Non-pigmented ciliary epithelial cell (primary cell): ENCODE measurements around the gene LCN15.

Experiments
- DNase-seq: peaks from one replicate; pipeline ENCODE4 v3.0.0-alpha.2; 2010; ENCODE audit warnings: low read depth

LCN15 gene

DNA sequence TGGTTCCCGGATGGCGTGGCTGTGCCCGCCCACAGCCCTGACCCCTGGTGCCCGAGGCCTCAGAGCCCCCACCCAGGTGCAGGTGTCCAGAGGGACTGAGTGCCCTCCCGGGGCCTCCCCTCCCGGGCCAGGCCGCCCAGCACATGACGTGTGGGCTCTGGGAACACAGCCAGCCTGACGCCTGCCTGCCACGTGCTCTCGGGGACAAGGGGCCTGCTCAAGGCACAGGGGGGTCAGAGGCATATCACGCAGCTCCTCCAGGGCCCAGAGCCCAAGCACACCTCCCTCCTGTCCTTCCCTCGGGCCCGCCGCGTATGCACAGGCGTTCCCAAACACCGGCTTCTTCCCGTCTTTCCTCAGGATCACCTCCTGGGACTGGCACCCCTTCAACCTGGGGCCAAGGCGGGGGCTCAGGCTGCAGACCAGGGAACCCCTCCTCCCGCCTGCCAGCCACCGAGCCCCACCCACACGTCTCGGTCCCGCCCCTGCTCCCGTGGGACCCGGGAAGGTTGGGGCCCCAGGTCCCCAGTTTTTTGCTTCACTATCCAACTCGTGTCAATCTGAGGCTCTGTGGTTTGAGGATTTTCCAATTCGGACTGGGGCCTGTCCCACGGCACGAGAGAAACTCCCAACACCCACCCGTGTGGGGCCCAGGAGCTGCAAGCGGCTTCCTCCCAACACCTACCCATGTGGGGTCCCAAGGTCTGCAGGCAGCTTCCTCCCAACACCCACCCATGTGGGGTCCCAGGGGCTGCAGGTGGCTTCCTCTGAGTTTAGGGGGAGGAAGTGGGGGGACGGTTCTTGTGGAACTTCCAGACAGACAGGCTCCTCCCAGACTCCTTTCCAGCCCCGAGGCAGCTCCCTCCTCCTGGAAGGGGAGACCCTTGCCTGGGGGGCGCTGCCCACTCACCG, 23.1 kb downstream of the LCN15 start:
- DNase-seq: no peak

DNA sequence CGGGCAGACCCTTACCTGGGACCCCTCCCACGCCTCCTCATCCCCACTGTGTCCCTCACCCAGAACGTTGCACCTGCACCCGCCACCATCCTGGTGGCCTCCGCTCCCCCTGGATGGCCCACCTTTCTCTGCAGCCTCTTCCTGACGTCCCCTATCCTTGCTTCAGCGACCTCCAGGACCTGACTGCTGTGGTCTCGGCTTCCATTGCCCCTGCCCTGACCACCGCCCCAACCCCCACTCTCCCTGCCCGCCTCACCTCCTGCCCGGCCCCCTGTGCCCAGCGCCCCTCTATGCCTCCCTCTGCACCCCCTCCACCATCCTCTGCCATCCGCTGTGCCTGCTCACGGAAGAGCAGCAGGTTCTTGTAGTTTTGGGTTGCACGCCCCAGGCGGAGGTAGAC, 23.8 kb downstream of the LCN15 start:
- no peak for DNase-seq

DNA sequence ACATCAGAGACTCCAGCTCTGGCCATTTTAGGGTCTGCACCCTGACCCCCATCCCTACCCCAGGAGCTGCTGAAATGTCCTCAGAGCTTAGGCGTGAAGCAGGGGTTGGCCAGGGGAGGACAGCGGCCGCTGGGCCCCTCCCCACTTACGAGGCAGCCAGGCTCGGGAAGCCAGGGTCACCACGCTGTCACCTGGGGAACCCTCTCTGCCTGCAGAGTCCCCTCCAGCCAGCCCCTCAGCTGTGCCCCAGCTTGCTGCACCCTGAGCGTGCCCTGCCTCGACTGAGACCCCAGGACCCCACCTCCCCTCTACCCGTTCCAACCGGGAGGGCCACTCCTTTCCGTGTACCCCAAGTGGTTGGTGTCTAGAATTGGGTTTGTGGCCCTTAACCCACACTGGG, 24.2 kb downstream of the LCN15 start:
- DNase-seq: no peak

DNA sequence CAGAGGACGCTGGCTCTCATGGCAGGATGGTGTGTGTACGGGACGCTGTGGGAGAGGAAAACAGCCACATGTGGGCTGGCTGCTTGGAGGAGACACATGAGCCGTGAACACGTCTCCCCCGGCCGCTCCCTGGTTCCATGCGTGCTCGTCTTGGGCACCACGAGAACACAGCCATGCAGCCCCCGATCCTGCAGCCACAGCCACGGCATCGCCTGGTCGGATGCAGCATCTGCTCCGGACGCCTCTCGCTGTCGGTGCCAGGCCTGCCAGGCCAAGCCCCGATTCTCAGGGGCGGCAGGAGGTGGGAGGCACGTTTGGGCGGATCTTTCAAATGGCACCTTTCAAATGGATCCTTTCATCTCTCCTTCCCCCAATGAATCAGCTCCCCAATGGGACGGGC, 24.8 kb downstream of the LCN15 start:
- DNase-seq: no peak

DNA sequence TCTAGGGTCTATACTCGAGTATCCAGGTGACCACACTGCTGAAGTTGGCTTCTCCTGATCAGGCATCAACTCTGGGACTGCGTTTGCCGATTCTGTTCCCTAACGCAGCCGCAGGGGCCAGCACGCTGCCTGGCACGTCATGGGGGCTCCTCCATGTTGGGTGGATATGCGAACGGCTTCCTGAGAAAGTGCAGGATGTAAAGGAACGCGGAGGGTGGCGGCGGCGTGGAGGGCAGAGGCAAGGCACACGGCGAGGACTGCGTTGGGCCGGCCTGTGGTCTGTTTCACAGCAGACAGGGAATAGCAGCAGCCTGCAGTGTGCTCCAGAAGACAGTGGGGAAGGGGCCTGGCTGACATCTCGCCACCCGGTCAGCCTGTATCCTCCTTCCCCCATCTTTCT, 25.4 kb downstream of the LCN15 start:
- no peak for DNase-seq

DNA sequence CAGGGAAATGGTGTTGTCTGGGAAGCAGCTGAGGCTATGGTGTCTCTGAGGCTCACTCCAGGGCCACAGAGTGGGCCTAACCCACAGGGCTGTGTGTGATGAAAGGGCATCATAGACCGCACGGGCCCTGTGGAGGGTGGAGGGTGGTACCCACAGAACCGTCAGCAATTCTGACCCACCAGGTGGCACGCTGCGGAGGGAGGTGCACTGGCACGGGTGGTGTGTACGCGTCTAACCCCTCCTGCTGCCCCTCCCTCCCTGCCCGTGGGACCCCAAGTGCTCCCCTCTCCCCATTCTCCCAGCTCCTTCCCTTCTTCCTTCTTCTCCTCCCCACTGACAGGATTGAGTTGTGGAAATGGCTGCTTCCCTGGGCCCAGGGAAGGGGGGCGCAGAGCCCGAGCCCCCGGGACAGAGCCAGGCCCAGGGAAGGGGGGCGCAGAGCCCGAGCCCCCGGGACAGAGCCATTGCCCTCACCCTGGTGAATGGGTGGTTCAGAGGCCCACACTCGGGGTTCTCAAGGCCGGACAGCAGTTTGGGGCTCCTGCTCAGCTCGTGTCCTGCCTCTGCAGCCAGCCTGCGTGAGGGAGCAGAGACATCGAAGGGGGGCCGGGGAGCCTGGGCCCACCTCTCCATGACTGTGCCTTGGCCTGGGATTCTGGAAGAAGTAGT, 28.4 kb downstream of the LCN15 start:
- DNase-seq: no peak

DNA sequence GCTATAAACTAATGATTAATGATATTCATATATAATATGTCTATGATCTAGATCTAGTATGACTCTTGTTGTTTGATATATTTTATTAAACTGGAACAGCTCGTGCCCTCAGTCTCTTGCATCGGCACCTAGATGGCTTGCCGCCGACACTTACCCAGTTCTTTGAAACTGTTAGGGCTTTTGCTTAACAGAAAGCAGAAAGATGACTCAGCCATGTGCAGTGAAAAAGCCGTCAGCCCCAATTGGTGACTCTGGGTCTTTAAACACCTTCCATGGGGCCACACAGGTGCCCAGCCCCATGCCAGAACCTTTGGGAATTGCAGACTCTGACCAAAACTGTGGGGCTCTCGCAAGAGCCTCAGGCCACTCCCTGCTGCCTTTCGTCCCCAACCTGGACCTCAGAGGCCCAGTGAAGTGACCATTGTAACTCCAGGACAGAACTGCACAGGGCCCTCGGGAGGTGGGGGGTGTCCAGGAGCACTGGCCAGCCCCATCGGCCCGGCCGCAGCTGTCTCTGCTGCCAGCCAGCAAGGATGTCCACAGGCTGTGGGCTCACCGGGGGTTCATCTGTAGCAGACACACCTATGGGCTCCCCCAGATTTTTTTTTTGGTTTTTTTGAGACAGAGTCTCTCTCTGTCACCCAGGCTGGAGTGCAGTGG, 29.4 kb downstream of the LCN15 start:
- DNase-seq: no peak

DNA sequence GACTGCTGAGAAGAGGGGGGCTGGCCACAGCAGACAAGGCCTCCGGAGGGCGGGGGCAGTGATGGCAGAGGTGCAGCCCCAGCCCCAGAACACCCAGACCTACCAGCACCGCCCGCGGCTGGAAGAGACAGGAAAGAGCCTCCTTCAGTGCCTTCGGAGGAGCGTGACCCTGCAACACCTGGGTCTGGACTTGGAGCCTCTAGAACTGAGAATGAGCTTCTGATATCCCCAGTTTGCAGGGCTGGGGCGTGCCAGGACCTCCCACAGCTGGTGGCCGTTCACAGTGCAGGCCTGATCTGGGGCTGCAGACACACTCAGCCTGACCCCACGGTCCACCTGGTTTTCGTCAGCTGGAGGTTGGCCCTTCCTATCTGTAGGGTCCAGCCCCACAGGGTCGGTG, 30.7 kb downstream of the LCN15 start:
- DNase-seq: no peak

DNA sequence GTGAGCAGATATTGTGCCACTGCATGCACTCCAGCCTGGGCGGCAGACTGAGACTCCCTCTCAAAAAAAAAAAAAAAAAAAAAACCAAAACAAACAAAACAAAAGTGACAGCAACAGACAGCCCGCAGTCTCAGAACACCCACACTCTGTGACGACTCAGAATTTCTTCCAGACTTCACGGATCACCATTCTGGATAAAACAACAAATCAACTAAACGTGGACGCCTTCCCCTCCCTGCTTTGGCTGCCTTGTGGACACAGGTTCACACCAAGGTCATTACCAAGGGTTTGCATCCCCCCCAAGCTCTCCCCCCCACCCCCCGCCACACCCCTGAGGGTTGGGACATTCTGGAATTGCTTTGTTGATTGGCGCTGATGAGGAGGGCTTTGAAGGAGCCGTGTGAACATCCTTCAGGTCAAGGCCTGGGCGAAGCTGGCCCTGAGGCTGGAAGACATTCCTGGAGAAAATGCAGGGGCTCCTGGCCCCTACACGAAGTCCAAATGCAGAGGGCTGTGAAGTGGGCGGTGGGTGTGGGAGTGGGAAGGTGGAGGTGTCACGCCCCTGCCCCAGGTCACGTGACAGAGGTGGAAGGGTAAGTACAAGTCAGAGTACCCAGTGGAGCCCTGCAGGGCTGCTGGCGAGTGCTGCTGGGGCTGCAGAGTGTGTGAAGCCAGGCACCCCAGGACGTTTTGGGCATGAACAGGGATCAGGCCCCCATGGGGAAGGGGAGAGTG, 31.7 kb downstream of the LCN15 start:
- DNase-seq: no peak

DNA sequence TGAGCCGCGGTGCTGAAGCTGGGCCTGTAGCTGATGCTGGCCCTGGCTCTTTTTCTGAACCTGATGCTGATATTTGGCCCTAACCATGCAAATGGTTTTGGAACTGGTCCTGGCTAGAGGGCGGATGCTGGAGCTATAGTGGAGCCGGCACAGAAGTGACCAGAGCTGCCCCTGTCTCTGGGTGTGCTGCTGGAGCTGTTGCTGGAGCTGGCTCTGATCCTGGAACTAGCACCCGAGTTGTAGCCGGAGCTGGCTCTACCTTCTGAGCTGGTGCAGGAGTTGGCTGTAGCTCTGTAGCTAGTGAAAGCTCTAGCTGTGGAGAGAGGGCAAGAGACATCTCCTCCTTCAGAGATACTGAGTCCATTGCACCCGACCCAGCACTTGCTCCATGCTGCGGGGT, 34.4 kb downstream of the LCN15 start:
- DNase-seq: no peak

DNA sequence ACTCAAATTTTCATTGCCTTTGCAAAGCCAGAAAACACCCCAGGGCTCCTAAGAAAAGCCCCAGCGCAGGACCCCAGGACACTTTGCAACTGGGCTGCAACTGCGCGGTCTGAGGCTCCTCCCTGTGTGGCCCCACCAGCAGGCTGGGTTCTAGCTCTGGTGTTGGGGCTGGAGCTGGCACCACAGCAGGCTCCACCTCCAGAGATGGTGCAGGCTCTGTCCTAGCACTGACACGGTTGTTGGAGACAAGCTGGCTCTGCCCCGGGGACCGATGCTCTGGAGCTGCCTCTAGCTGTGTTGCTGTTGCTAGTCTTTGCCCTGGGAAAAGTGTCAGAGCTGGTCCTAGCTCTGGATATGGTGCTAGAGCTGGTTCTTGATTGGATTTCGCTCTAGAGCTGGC, 35.2 kb downstream of the LCN15 start:
- DNase-seq: no peak

DNA sequence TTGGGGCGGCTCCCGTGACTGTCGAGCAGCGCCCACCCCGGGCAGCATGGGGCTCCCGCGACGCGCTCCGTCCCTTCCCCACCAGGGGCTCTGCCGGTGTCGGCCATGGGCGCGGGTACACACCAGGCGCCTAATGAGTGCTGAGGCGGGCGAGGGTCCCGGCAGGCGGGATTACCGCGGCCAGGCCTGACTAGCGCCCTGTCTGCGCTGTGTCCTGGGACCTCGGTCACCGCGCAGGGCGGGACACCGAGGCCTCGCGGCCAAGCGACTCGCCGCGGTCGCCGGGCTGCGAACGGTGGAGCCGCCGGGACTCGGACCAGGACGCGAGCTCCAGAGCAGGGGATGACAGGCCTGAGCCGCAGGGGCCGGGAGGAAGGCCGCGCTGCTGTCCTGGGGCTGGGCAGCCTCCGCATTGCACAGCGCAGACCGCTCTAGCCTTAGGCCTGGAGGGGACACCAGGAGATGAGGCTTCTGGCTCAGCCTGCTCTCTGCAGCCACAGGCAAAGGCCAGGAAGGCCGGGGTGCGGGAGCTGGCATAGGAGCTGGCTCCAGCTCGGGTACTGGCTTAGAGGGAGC, 35.7 kb downstream of the LCN15 start:
- DNase-seq: no peak

DNA sequence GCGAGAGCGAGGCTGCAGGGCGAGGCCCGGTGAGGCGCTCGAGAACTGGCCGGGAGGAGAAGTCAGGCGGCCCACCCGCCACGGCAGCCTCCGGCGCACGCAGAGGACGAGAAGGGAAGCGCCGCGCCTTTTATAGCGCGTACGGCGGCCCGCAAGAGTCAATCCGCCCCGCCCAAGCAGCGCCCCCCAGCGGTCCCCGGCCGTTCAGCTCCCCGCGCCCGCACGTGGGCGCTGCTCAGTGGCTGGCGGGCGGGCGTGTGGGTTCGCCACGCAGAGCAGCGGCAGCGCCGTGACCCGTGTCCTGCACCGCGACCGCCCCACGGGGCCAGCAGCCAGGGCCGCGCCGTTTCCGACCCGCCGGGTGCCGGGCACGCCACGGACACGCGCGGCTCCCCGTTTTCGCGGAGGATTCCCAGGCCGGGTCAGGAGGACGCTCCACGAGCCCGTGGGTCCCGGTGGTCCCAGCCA, 36.2 kb downstream of the LCN15 start:
- DNase-seq: peak; percentile 32

DNA sequence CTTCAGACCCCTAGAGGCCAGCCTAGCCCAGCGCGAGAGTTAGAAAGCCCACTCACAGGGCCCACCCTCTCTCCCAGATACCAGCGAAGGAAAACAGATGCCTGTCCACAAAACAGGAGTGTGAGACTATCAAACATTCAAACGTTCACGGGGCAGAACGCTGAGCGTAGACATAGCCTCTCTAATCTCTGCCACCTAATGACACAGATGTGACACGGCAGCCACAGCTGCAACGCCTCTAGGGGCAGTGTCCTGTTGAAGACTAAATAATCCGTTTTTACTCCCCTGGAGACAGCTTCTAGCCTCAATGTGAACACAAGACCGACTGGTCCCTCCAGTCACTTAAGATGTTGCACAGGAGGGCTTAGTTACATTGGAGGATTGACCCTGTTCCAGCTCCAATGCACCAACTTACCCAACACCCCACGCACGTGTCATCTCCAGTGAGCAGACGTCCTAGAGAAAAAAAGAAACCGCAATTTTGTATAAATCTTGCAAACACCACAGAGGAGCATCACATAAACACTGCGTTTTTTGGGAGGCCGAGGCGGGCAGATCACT, 37.6 kb downstream of the LCN15 start:
- DNase-seq: no peak

DNA sequence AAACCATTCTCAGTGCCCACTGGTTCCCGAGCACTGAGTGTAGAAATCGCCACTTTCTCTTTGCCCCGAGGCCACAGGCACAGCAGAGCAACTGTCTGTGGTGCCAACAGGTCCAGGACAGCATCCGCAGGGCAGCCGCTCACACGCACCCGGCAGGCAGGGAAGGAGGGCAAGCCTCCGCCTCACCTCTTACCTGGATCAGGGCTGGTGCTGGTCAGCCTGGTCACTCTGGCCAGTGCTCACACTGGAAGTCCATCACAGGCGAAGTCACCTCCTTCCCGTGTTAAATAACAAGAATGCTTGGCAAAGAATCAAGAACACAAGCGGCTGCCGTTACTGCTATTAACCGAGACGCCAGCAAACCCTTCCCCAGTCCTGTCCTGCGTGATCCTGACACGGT, 38.2 kb downstream of the LCN15 start:
- DNase-seq: no peak

DNA sequence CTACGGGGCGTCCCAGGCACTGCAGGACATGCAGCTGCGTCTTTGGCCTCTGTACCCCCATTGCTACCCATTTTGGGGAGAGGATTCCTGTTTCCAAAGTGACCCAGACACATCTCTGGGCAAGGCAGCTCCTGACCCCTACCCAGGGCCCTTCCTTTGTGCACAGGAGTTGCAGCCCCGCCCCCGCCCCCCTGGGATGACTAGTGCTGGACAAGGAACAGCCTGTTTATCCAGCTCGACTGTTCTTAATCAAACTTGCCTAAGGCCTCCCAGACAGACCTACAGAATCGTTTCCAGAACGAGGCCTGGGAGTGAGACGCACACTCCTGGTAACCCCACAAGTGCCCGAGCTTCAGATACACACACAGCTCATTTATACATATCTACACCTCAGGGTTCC, 38.7 kb downstream of the LCN15 start:
- peak; percentile 35 for DNase-seq

DNA sequence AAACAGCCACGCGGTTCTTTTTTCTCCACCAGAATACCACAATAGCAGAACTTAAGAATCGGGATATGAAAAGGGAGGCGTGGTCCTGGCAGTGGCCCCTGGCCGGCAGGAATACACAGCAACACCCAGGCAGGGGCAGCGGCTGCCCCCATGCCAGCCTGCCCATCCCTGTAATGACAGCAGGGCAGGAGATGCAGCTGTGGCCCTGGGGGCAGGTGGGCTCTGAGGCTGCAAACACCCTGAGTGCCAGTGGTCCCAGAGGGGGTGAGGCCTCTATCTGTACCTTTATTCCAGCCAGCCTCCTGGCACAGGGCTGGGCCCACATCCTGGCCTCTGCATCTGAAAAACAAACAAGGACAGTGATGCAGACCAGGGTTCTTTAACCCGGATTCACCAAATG, 39.5 kb downstream of the LCN15 start:
- DNase-seq: no peak

DNA sequence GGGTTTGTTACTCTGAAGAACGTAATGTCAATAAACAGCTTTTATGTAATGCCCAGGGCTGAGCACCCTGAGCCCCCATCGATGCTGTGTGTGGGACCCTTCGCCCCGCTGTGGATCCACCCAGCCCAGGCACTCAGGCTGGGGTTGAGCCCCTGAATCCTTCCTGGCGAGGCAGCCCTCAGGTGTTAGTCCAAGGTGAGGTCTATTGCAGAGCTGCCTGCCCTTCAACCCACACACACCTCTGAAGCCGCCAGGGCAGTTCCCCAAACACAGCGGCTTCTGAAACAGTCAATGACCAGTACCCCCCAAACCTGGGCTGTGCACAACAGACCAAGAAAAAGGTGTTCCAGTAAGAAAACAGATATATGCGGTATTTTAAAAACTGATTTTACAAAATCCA, 40.3 kb downstream of the LCN15 start:
- no peak for DNase-seq

DNA sequence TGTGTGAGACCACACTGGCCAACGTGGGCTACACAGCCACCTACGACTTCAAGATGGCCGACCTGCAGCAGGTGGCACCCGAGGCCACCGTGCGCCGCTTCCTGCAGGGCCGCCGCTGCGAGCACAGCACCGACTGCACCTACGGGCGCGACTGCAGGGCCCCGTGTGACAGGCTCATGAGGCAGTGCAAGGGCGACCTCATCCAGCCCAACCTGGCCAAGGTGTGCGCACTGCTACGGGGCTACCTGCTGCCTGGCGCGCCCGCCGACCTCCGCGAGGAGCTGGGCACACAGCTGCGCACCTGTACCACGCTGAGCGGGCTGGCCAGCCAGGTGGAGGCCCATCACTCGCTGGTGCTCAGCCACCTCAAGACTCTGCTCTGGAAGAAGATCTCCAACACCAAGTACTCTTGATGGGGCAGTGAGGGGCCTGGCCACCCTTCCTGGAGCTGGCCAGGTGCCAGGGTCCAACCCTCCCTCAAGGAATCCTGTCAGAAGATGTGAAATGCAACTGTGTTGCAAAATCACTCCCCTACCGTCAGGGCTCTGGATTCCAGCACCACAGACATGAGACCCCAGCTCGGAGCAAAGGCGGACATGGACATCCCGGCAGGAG, 40.8 kb downstream of the LCN15 start:
- no peak for DNase-seq

DNA sequence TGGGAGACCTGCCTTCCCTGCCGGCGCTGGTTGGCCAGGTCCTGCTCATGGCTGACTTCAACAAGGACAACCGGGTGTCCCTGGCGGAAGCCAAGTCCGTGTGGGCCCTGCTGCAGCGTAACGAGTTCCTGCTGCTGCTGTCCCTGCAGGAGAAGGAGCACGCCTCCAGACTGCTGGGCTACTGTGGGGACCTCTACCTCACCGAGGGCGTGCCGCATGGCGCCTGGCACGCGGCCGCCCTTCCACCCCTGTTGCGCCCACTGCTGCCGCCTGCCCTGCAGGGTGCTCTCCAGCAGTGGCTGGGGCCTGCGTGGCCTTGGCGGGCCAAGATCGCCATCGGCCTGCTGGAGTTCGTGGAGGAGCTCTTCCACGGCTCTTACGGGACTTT, 41.4 kb downstream of the LCN15 start:
- DNase-seq: no peak
